ENCODE data around the gene TMEM82.

- no peak for TF ChIP-seq POLR2AphosphoS5 (IDR thresholded peaks at IDR 0.05)
- TF ChIP-seq CTCF (IDR thresholded peaks at IDR 0.05) = no peak
- TF ChIP-seq POLR2A (IDR thresholded peaks at IDR 0.05) = no peak
Observed at GRCh38 chr1:15761366-15762128, 19.2 kb downstream of the TMEM82 start.

Data from transverse colon (tissue), 4 donors.